ENCODE results near the gene ZFTA.

DNA sequence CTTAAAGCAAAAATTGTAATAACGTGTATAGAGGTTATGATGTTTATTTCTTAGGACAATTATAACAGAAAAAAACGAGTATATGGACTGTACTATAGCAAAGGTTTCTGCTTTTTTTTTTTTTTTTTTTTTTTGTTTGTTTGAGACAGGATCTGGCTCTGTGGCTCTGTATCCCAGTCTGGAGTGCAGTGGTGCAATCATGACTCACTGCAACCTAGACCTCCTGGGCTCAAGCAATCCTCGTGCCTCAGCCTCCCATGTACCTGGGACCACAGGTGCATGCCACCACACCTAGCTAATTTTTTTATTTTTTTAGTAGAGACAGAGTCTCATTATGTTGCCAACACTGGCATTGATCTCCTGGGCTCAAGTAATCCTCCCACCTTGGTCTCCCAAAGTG, 39.2 kb downstream of the ZFTA start:
- TF ChIP-seq, protein P1, sequence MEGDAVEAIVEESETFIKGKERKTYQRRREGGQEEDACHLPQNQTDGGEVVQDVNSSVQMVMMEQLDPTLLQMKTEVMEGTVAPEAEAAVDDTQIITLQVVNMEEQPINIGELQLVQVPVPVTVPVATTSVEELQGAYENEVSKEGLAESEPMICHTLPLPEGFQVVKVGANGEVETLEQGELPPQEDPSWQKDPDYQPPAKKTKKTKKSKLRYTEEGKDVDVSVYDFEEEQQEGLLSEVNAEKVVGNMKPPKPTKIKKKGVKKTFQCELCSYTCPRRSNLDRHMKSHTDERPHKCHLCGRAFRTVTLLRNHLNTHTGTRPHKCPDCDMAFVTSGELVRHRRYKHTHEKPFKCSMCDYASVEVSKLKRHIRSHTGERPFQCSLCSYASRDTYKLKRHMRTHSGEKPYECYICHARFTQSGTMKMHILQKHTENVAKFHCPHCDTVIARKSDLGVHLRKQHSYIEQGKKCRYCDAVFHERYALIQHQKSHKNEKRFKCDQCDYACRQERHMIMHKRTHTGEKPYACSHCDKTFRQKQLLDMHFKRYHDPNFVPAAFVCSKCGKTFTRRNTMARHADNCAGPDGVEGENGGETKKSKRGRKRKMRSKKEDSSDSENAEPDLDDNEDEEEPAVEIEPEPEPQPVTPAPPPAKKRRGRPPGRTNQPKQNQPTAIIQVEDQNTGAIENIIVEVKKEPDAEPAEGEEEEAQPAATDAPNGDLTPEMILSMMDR (IDR thresholded peaks at IDR 0.05) = no peak
- no peak for TF ChIP-seq POLR2AphosphoS5 (IDR thresholded peaks at IDR 0.05)
- no peak for TF ChIP-seq POLR2A (IDR thresholded peaks at IDR 0.05)

Measured in prostate gland (tissue), 2 donors.